Astrocyte (in vitro differentiated cells and primary cell): ENCODE results near the gene PHLDA2.

Experiments used
- EZH2 ChIP-seq: IDR thresholded peaks from 2 replicates; pipeline ENCODE4 v1.6.1; 2012; ENCODE audit warnings: mild to moderate bottlenecking, low read length, inconsistent platforms; ENCODE audit not compliant: insufficient read depth
- TF ChIP-seq, protein P1 (sequence below): IDR thresholded peaks from 2 replicates; pipeline ENCODE4 v1.5.1; 2011; ENCODE audit warnings: low read depth, mild to moderate bottlenecking, inconsistent platforms, low read length, moderate library complexity; ENCODE audit not compliant: insufficient read depth

DNA sequence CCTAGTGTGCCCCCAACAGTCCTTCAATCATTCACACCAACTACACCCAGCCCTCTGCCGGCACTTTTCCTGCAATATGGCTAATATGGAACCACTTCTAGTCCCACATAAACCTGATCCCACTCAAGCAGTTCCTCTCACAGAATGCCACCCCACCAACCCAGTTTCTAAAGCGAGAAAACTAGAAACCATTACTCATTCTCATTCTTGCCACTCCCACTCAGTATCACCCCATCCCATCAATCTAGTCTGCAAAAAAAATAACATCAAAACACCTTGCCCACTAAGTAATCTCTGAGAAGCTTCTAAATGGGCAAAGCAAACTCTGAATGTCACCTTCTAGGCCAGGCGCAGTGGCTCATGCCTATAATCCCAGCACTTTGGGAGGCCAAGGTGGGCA is 45.1 kb upstream of the PHLDA2 start:
- TF ChIP-seq EZH2, result no peak
- TF ChIP-seq, protein P1, sequence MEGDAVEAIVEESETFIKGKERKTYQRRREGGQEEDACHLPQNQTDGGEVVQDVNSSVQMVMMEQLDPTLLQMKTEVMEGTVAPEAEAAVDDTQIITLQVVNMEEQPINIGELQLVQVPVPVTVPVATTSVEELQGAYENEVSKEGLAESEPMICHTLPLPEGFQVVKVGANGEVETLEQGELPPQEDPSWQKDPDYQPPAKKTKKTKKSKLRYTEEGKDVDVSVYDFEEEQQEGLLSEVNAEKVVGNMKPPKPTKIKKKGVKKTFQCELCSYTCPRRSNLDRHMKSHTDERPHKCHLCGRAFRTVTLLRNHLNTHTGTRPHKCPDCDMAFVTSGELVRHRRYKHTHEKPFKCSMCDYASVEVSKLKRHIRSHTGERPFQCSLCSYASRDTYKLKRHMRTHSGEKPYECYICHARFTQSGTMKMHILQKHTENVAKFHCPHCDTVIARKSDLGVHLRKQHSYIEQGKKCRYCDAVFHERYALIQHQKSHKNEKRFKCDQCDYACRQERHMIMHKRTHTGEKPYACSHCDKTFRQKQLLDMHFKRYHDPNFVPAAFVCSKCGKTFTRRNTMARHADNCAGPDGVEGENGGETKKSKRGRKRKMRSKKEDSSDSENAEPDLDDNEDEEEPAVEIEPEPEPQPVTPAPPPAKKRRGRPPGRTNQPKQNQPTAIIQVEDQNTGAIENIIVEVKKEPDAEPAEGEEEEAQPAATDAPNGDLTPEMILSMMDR, result no peak
